GM23248 (cell line): ENCODE data around the gene CEP89. TPM values are rescaled to one million over a fixed set of nuclear protein-coding genes. Genes with fewer than 3 reads are reported as not detected.

Source experiments
- DNase-seq: peaks from one replicate; pipeline ENCODE4 v3.0.0-alpha.2; 2015
- H2AFZ ChIP-seq: fragments of 200-600 bp; sonication (generic); 2 replicates; pipeline ENCODE4 v1.6.1; 2016; ENCODE audit warnings: antibody characterized with exemption
- H3F3A ChIP-seq: fragments of 200-600 bp; sonication (generic); 2 replicates; pipeline ENCODE4 v1.6.1; 2016; ENCODE audit warnings: mild to moderate bottlenecking, antibody characterized with exemption, mixed run types; ENCODE audit not compliant: insufficient read depth
- H3K27ac ChIP-seq: fragments of 200-600 bp; sonication (generic); 2 replicates; pipeline ENCODE4 v1.5.1; 2016; ENCODE audit warnings: mild to moderate bottlenecking
- H3K27me3 ChIP-seq: fragments of 200-600 bp; sonication (generic); replicated peaks from 2 replicates; pipeline ENCODE4 v1.6.1; 2016; ENCODE audit warnings: mild to moderate bottlenecking; ENCODE audit not compliant: insufficient read depth
- H3K36me3 ChIP-seq: fragments of 200-600 bp; sonication (generic); 2 replicates; pipeline ENCODE4 v1.6.1; 2016; ENCODE audit warnings: low read depth, mild to moderate bottlenecking
- H3K4me1 ChIP-seq: fragments of 200-600 bp; sonication (generic); 2 replicates; pipeline ENCODE4 v1.6.1; 2016; ENCODE audit warnings: mild to moderate bottlenecking; ENCODE audit not compliant: insufficient read depth
- H3K4me2 ChIP-seq: fragments of 200-600 bp; sonication (generic); one replicate; pipeline ENCODE4 v1.6.1; 2016; ENCODE audit warnings: mild to moderate bottlenecking; ENCODE audit not compliant: unreplicated experiment
- H3K4me3 ChIP-seq: fragments of 200-600 bp; sonication (generic); 2 replicates; pipeline ENCODE4 v1.5.1; 2016; ENCODE audit warnings: mild to moderate bottlenecking
- H3K79me2 ChIP-seq: fragments of 200-600 bp; sonication (generic); 2 replicates; pipeline ENCODE4 v1.6.1; 2016; ENCODE audit warnings: mild to moderate bottlenecking; ENCODE audit not compliant: insufficient read depth
- H3K9ac ChIP-seq: fragments of 200-600 bp; sonication (generic); 2 replicates; pipeline ENCODE4 v1.6.1; 2016; ENCODE audit warnings: mild to moderate bottlenecking
- H3K9me2 ChIP-seq: fragments of 200-600 bp; sonication (generic); 2 replicates; pipeline ENCODE4 v1.6.1; 2016; ENCODE audit warnings: mixed run types, mild to moderate bottlenecking, moderate library complexity; ENCODE audit not compliant: insufficient read depth
- H3K9me3 ChIP-seq: fragments of 200-600 bp; sonication (generic); one replicate; pipeline ENCODE4 v1.6.1; 2017; ENCODE audit warnings: low read depth
- H4K20me1 ChIP-seq: fragments of 200-600 bp; sonication (generic); 2 replicates; pipeline ENCODE4 v1.6.0; 2016; ENCODE audit not compliant: insufficient read depth
- EZH2 ChIP-seq: fragments of 200-600 bp; sonication (generic); IDR thresholded peaks from 2 replicates; pipeline ENCODE4 v1.6.1; 2018; ENCODE audit warnings: antibody characterized with exemption, mild to moderate bottlenecking; ENCODE audit not compliant: insufficient read depth, poor library complexity, severe bottlenecking
- EZH2phosphoT487 ChIP-seq: fragments of 200-600 bp; sonication (generic); IDR thresholded peaks from 2 replicates; pipeline ENCODE4 v1.6.1; 2018; ENCODE audit warnings: antibody characterized with exemption, moderate library complexity, mild to moderate bottlenecking, low read depth; ENCODE audit not compliant: insufficient read depth
- WGBS, 2 experiments: methylation state at CpG; one replicate each; pipeline ENCODE4 v1.1.6; 2015 to 2017; ENCODE audit warnings: low lambda C conversion rate in 2 of 2, low coverage in 1 of 2; ENCODE audit errors: missing lambda C conversion rate in 2 of 2; 5-methylcytosine and 5-hydroxymethylcytosine counted together
- in situ Hi-C: fragments of 300-500 bp; cut with MboI; formaldehyde crosslinking; loops from 2 replicates; pipeline ENCODE4 v1.15.0; 2020
- polyA plus RNA-seq: library from polyadenylated mRNA; unstranded; fragments of >200 nt; fragmentation: Nextera tagmentation; extraction: Ambion mirVana; gene quantifications from 2 replicates; pipeline ENCODE4 v1.2.1, GENCODE V29; 2016
- total RNA-seq: library from RNA; depleted of rRNA; stranded (reverse); fragments of >200 nt; shearing (Covaris generic); gene quantifications from 2 replicates; pipeline ENCODE4 v1.2.3, GENCODE V29; 2014

Gene CEP89
- total and polyA plus RNA-seq, 2 experiments from 2014 or later = 17.1 to 30.1 TPM

GRCh38 chr19:32977280-32977679, 5.5 kb upstream of the CEP89 start:
- Histone ChIP-seq H3K9me3 (no peaks in the 10 kb centered on the region), H3K4me2 (no peak overlapping the region), H2AFZ (no peak overlapping the region), H3K9ac (no peak overlapping the region), H3F3A (no peaks in the 10 kb centered on the region), H3K36me3 (no peaks in the 10 kb centered on the region), H3K9me2 (no peaks in the 10 kb centered on the region), H3K79me2 (no peaks in the 10 kb centered on the region), H3K27ac (no peak overlapping the region), H4K20me1 (no peaks in the 10 kb centered on the region), H3K4me1 (no peaks in the 10 kb centered on the region), H3K27me3 (no peaks in the 10 kb centered on the region), H3K4me3 (no peak overlapping the region)
- no peak for DNase-seq
- in situ Hi-C loops = loop anchor here (10.0 kb wide), 1 partner anchor 138 kb away; no protein-coding TSS in a partner anchor
- 92 to 93% methylated on average over 7 of the region's 7 CpGs for WGBS, 2 experiments
- no peak for TF ChIP-seq EZH2
- TF ChIP-seq EZH2phosphoT487 = no peak

GRCh38 chr19:32976223-32976805, 4.6 kb upstream of the CEP89 start:
- H3K36me3 ChIP-seq = no peaks in the 10 kb centered on the region
- TF ChIP-seq EZH2 = no peak
- TF ChIP-seq EZH2phosphoT487 = no peak
- H3K9ac ChIP-seq = no peak overlapping the region
- H3K79me2 ChIP-seq = peaks cover 4% of the 10 kb centered on the region
- no peak overlapping the region for H2AFZ ChIP-seq
- DNase-seq = peak; percentile 67
- no peaks in the 10 kb centered on the region for H3K27me3 ChIP-seq
- 45 to 48% methylated on average over 14 of the region's 14 CpGs for WGBS, 2 experiments
- no peaks in the 10 kb centered on the region for H3K4me1 ChIP-seq
- H3K9me2 ChIP-seq = no peaks in the 10 kb centered on the region
- no peak overlapping the region for H3K27ac ChIP-seq
- no peak overlapping the region for H3K4me2 ChIP-seq
- in situ Hi-C loops = loop anchor here (10.0 kb wide), 1 partner anchor 138 kb away; no protein-coding TSS in a partner anchor
- no peaks in the 10 kb centered on the region for H3F3A ChIP-seq
- H3K9me3 ChIP-seq = no peaks in the 10 kb centered on the region
- H3K4me3 ChIP-seq = no peak overlapping the region
- no peaks in the 10 kb centered on the region for H4K20me1 ChIP-seq

GRCh38 chr19:32971012-32971595, 654 bp downstream of the CEP89 start:
- H4K20me1 ChIP-seq = no peaks in the 10 kb centered on the region
- peak overlapping the region; percentile 87 for H3K4me3 ChIP-seq
- H3K4me1 ChIP-seq = peaks cover 8% of the 10 kb centered on the region; the same call in 1 of the 2 replicates
- peak overlapping the region; percentile 84 for H2AFZ ChIP-seq
- peak overlapping the region; percentile 84 for H3K9ac ChIP-seq
- no peaks in the 10 kb centered on the region for H3K9me3 ChIP-seq
- in situ Hi-C loops = loop anchor here (10.0 kb wide), 1 partner anchor 144 kb away; no protein-coding TSS in a partner anchor
- 9 to 12% methylated on average over 21 of the region's 21 CpGs for whole genome bisulfite sequencing, 2 experiments
- H3K36me3 ChIP-seq = no peaks in the 10 kb centered on the region
- DNase-seq = peak; percentile 25
- peak overlapping the region; percentile 73 for H3K4me2 ChIP-seq
- peak overlapping the region; percentile 31; the same call in 1 of the 2 replicates for H3K27ac ChIP-seq
- no peaks in the 10 kb centered on the region for H3F3A ChIP-seq
- H3K27me3 ChIP-seq = no peaks in the 10 kb centered on the region
- H3K9me2 ChIP-seq = no peaks in the 10 kb centered on the region
- TF ChIP-seq EZH2phosphoT487 (no peak), EZH2 (no peak)
- peaks cover 42% of the 10 kb centered on the region for H3K79me2 ChIP-seq

- WGBS, 2 experiments = 82 to 85% methylated on average over 10 of the region's 10 CpGs
- Histone ChIP-seq H4K20me1 (no peaks in the 10 kb centered on the region), H3K4me2 (no peak overlapping the region), H2AFZ (no peak overlapping the region), H3K9me3 (no peaks in the 10 kb centered on the region), H3K79me2 (peaks cover 42% of the 10 kb centered on the region), H3F3A (no peaks in the 10 kb centered on the region), H3K4me3 (no peak overlapping the region), H3K27ac (no peak overlapping the region), H3K27me3 (no peaks in the 10 kb centered on the region), H3K4me1 (peaks cover 8% of the 10 kb centered on the region; the same call in 1 of the 2 replicates), H3K36me3 (no peaks in the 10 kb centered on the region), H3K9me2 (no peaks in the 10 kb centered on the region), H3K9ac (no peak overlapping the region)
- DNase-seq = no peak
- no peak for TF ChIP-seq EZH2phosphoT487
- no peak for TF ChIP-seq EZH2
- in situ Hi-C loops = no loop called here
These were observed 2.2 kb downstream of the CEP89 start for GRCh38 chr19:32969549-32969948.
